HG03354 (cell line): ENCODE results near the gene SPTBN1.

ENCODE experiments used
- ATAC-seq: cut with Tn5 transposase; IDR thresholded peaks from one replicate; pipeline ENCODE4 v1.9.1; 2021; ENCODE audit warnings: mild to moderate bottlenecking; ENCODE audit not compliant: unreplicated experiment, poor library complexity, severe bottlenecking

SPTBN1 gene

DNA sequence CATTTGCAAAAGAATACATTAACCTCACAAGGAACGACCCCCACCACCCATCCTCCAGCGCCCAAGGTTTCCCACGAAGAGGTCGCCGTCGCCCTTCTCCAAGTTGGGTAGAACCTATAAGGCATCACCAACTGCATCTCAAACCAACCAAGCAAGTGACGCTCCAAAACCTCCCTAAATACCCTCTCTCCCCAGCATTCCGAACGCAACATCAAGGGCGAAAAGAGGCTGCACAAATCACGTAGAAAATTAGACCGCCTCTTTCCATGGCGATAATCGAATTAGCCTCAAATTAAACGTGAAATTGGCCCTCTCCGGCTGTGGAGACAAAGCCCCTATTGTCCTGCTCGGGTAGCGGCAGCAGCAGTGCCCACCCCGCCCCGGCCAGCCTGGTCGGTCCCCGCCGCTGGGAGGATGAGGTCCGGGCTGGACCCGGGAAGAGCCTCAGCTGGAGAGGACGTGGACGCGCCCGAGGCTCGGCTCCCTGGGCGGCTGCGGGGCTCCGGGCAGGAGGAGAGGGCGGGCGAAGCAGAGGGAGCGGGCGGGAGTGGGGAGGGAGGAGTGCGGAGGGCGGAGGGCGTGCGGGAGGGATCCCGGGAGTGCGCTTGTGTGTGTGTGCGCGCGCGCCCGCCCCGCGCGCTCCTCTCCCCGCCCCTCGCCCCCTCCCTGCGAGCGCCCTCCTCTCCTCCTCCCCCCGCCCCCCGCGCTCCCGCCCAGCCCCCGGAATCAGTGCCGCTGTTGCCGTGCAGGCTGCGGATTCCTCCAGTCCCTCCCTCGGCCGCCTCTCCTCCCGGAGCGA lies at the start of gene SPTBN1:
Gene SPTBN1, plus strand, starts transcription at position 765 of the 799 bp plus-strand sequence. CDS start 70,092 bp downstream, outside the sequence.
- peak; percentile 32 for ATAC-seq

DNA sequence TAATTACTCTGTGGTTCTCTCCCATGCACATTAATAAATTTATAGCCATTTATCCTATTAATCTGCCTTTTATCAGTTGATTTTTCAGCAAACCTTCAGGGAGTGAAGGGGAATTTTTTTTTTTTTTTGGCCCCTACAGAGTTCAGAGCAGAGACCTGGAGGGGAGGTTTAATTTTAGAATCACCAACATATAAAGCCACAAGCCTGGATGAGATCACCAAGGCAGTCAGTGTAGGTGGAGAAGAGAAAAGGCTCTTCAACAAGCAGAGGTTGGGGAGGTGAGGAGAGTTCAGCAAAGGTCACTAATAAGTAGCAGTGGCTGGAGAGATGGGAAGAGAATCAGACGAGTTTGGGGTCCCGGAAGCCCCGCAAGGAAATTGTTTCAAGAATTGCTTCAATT lies 48.4 kb upstream of the SPTBN1 start:
- no peak for ATAC-seq

DNA sequence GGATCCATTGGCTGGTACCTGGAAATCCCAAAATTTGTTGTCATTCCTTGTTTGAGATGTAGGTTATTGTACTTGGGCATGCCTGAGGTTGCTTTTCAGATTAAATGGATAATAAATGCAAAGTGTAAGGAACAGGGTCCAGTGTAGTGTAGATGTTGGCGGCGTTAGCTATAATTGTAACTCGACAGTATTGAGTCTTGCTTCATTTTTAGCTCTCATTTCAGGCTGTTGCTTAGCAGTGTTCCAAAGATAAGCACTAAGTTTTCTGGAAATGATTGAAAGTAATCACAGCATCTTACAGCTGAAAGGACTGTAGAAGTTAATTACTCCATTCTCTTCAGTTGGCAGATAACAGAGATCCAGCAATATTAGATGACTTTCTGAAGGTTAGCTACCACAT lies 47.8 kb upstream of the SPTBN1 start:
- ATAC-seq = no peak

DNA sequence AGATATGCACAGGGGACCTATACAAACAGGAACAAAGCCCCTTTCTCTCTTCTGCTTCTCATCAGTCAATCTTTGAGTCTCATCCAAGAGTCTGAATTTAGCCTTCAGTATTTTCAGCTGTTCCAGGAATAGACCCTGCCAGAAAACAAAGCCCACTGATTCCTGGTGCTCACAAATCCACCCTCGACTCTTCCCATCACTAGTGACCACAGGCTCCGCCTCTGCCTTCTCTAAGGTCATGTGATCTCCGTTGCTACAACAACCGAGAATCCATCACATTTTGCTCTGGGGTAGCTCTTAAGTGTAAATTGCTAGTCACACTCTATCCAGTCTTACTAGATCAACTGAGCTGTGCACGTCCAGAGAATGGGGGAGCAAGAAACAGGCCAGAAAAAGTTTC lies 46.4 kb upstream of the SPTBN1 start:
- ATAC-seq = no peak

DNA sequence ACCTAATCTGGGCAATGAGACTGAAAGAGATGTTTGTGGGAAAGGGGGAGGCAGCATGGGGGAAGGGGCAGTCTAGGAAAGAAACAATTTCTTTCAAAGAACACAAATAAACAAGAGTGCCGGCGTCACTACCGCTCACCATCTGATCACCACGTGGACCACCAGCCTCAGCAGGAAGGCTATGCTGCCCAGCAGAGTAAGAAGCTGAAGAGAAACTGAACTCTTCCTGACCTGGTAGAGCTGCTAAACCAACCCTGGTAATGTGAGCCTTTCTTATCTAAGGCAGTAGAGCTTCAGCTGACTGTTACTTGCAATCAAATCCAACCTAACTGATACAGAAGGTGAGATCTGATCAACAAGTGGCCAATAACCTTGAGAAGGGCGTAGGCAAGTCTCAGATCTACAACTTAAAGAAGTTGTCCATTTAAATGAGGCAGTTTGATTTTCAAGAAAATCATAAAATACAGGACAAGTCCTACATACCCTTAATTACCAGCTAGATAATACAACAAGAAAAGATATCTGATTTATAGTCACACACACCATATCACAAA lies 44.2 kb upstream of the SPTBN1 start:
- ATAC-seq = no peak

DNA sequence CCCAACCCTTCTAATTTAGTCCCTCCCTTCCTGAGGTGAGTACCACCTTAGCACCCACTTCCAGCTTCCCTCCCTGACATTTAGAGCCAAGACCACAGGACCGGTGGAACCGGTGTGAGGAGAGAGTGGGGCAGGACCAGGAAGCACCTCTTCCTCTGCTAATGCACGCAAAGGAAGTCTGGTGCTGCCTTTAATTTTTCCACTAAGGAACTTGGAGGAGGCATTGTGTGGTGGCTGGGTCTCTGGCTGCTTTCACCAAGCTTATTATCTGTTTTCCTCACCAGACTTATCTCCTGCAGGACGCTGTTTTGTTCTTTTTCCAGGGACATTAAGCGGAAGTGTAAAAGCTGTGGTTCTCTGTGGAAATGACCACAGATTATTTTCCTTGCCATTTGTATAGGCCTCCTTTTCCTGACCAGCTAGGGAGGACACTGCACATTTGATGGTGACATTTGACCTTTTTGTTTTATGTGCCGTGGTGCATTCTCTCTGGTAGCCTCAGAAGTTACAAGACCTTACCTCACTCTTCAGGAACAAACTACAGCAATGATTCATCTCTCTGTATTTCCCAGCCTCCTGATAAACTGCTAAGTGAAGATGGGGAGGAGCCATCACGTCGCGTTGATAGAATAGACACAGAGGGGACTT lies 39.8 kb upstream of the SPTBN1 start:
- ATAC-seq = no peak

DNA sequence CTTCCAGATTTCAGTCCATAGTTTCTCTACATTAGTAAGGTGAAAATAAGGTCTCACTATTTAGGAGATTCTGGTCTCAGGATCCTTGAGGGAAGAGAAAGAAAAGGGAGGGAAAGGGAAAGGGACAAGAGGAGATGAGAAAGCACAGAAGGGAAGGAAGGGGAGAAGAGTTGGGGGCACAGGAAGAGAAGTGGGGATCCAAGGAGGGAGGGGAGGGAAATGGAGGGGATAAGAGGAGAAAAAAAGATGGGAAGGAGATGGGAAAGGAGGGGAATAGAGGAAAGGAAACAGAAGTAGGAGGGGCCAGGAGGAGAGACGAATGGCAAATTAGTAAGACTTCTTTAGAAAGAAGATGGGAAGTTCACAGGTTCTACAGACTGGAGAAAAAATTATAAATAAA lies 39.2 kb upstream of the SPTBN1 start:
- ATAC-seq = no peak

DNA sequence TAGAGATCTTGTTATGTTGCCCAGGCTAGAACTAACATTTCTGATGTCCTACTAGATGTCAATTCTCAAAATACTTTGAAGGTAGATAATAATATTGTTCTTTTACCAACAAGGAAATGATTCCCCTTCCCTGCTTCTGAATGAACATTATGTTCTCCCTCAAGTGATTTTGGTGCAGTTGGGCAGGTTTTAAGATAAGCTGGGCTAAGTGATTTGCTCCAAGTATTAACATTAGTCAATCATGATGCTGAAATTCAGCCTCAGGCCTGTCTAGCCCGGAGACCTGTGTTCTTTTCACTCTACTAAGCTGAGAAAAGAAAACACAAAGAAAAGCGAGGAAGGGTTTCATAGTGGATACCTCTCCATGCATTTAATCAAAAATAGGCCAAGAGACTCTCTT lies 38.5 kb upstream of the SPTBN1 start:
- no peak for ATAC-seq

DNA sequence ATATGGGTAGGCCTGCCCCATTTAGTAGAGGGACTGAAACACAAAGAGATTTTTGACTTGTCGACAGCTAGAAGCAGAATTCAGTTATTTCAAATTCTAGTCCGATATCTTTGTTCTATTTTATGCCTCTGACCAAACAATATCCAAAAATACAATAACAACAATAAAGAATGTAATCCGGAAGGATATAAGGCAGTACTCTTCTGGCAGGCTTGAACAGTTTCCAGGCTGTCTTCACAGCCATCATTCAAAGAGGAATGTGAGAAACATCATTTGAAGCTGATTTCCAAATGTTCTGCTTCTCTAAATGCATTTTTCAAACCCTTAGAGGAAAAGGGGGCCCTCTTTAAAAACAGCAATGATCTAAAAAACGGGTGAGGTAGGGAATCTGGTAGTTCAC lies 36.7 kb upstream of the SPTBN1 start:
- ATAC-seq = no peak

DNA sequence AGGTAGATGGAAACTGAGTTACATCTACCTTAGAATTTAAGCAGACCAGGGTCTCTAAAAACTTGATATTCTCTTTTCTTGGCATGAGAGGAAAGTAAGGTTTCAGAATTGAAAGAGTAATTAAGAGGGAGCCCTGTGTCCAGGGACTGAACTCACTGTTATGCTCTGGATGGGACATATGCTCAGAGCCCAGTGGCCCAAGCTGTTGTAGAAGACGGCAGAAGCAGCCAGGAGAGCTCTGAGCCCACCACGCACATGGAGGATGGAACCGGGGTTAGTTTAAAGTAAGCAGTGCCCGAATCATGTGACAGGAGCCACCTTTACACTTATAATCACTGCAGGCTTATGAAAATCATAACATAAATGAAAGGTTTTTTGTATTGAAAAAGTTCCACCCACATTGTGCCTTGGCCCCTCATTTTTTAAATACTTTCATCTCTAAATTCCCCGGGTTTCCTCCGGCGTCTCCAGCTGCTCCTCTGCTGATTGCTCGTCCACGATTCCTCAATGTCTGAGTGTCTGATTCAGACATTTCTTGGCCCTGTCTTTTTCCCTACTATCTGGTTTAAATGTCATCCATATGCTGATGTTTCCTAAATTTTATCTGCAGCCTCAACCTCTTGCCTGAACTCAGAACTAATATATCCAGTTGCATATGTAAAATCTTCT lies 36.1 kb upstream of the SPTBN1 start:
- ATAC-seq = no peak

DNA sequence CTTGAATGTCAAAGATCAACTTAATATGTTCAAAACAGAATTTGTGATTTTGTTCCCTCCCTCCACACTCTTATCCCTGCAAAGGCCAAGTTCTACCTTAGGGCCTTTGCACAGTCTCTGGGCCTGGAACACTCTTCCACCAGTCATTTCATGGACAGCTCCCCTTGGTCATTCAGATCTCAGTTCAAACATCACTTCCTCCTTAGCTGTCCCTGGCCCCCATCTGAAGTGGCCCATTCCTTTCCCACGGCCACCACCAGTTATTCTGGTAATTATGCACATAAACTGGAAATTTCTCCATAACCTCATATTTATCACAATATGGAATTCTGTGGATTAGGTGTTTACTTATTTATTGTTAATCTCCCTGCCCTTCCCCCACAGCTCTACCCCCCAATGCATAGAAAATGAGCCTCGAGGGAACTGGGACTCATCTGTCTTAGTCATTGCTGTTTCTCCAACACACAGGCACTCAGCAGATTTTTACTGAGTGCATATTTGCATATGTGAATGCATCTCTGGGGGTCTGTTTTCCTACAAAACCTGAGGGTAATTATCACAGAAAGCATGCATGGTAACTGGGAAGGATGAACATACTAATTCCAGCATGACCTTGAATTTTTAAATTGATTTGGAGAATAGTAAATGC lies 35.5 kb upstream of the SPTBN1 start:
- ATAC-seq = no peak

DNA sequence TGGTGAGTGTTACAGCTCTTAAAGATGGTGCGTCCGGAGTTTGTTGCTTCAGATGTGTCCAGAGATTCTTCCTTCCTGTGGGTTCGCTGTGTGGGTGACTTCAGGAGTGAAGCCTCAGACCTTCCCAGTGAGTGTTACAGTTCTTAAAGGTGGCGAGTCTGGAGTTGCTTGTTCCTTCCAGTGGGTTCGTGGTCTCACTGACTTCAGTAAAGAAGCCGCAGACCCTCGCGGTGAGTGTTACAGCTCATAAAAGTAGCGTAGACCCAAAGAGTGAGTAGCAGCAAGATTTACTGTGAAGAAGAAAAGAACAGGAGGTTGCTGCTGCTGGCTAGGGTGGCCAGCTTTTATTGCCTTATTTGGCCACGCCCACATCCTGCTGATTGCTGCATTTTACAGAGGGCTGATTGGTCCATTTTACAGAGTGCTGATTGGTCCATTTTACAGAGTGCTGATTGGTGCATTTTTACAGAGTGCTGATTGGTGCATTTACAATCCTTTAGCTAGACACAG lies 34.0 kb upstream of the SPTBN1 start:
- ATAC-seq = peak; percentile 62

DNA sequence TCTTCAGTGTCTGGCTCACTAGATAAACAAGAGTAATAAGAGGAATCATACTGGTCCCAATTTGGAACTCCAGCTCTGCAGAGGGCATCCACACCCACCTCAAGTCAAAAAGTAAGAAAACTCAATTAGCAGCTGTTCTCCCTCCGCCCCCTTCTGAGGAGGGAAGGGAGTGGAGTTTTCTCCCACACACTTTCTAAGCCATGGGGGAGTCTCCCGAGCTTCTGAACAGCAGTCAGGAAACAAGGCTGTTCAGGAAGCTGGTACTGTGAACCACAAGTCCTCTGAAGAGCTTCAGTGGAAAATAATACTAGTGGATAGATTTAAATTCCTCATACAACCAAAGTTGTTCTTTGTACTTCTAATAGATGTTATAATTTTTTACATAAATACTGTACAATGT lies 32.9 kb upstream of the SPTBN1 start:
- ATAC-seq = no peak

DNA sequence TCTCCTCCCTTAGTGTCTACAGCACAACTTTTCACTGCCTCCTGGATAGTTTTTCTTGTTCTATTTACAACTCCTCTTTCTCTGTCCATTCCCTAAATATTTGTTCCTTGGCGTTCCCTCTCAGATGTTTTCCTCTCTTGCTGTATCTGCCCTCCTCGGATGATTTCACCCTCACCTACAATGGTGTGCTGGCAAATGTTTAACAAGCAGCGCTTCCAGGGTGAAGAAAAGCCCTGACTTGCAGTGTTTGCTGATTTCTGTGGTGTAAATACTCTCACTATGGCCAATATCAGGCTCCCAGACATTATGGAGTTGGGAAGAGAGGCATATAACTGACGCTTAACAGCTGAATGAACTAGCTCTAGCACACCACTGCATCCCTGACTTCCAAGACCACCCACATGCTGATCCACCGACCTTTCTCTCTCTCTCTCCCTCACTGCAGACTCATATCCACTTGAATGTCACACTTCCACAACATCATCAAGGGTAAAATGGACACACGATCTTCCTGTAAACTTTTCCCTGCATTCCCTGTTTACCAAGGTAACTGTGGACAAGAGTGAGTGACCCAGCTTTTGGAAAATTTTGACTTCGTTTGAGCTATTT lies 31.5 kb upstream of the SPTBN1 start:
- no peak for ATAC-seq

DNA sequence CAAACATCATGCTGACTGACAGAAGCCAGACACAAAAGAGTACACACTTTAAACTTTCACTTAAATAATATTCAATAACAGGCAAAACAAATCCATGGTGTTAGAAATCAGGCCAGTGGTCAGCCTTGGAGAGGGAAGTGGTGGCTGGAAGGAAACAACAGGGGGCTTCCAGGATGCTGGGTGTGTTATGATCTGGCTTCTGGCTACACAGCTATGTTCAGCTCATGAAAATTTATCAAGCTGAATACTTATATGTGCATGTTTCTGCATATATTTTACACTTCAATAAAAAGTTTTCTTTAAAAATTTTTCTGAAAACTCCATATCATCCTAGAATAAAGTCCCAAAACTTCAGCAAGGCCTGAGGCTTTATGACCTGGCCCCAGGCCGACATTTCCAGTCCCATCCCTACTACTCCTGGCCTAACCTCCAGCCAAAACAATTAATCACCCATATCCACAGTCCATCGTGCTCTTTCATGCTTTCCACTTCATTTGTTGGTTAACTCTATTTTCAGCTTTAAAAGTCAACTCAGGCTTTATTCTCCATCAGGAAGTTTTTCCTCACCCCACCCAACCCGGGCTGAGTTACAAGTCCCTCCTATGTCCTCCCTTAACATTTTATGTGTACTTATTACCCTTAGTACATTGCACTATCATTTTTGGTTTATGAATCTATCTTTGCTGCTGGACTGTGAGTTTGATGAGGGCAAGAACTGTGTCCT lies 27.9 kb upstream of the SPTBN1 start:
- ATAC-seq = no peak

DNA sequence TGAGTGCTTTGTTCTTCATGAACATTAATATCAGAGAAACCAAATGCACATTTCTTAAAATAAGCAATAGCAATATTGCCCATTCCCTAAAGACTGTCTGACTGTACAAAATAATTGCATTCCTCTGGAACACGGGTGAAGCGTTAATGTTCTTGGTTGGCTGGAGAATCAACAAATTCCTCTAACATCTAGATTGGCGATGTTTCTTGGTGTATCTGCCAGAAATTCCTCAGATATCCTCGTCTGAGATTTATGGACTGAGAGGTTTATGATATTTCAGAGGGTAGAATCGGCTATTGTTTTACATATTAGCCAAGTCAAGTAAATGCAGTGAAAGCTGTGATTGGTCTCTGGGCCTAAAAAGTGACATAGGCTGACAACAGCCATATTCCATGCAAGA lies 27.1 kb upstream of the SPTBN1 start:
- ATAC-seq = no peak

DNA sequence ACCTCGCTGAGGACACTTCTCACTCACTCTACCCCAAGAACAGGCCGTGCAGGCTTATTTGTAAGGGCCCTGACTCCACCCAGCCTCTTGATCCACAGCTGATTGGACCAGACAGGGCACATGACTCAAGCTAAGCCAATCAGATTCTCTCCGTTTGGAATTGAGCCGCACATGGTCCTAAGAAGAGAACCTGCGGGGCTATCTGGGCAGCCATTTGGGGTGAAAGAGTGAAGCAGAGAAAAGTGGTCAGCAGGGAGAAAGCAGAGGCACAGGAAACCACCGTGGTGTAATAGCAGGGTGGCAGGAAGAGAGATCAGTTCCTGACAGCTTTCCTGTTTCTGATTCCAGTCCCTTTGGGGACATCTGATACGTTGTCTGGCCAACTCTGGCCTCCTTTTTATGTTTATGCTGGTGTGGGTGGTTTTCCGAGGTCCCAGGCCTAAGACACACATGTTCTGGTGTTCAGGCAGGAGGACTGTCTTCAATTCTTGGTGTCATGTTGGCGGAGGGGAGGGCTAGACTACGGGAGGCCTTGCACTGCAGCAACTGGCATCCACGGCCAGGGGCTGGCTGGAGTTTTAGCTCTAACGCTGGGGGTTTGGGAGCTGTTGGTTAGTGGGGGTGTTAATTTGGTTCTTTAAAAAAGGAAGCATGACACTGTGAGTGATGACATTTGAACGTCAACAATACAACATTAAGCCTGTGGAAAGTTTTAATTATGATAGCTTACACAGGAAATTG lies 26.1 kb upstream of the SPTBN1 start:
- no peak for ATAC-seq

DNA sequence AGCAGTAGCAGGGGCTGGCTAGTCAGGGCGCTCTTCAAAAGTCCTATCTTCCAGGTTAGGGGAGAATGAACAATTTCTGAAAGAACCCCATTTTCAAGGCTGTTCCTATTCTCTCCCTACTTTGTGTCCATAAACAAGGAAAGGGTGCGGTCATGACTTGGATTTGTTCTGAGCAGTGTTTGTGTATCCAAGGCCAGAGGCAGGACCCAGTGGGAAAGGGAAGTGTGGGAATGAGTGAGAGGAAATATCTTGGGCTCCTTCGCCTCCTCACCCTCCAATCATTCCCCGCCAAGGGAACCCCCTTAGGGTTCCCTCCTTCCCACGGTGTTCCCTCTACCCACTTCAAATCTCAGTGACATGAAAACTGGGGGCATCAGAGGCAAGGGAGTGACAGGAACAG lies 25.5 kb upstream of the SPTBN1 start:
- no peak for ATAC-seq
